HFFc6 (cell line): ENCODE data around the gene SLC5A11. TPM values are rescaled to one million over a fixed set of nuclear protein-coding genes. Genes with fewer than 3 reads are reported as not detected.
A peak's percentile ranks its signal among the peaks of the same experiment; 100 is the strongest.

Experiments
- DNase-seq: peaks from one replicate; pipeline ENCODE4 v3.0.0-alpha.2; 2018
- H3K27ac Mint-ChIP-seq: 2 replicates; pipeline ENCODE4 v1.8.0; 2020; ENCODE audit warnings: mild to moderate bottlenecking, mixed read lengths
- H3K27me3 Mint-ChIP-seq: 2 replicates; pipeline ENCODE4 v1.8.0; 2021; ENCODE audit warnings: mild to moderate bottlenecking, moderate library complexity, mixed read lengths; ENCODE audit not compliant: insufficient read depth
- H3K36me3 Mint-ChIP-seq: 2 replicates; pipeline ENCODE4 v1.8.0; 2021; ENCODE audit warnings: low read depth, mixed read lengths
- H3K4me1 Mint-ChIP-seq: 2 replicates; pipeline ENCODE4 v1.8.0; 2020; ENCODE audit warnings: low read depth, mixed read lengths
- H3K4me3 Mint-ChIP-seq: 2 replicates; pipeline ENCODE4 v1.8.0; 2020; ENCODE audit warnings: mild to moderate bottlenecking, moderate library complexity, mixed read lengths
- H3K9me3 Mint-ChIP-seq: 2 replicates; pipeline ENCODE4 v1.8.0; 2020; ENCODE audit warnings: mild to moderate bottlenecking, mixed read lengths
- CTCF ChIP-seq: fragments of 200-600 bp; sonication (generic); IDR thresholded peaks from 2 replicates; pipeline ENCODE4 v1.5.0; 2021; ENCODE audit warnings: antibody characterized with exemption, mild to moderate bottlenecking
- total RNA-seq, 6 experiments: library from RNA; stranded (reverse); fragmentation: NEBNext Ultra II Directional; extraction: Animal tissue kit (Norgen Biotek cat#: 25700); gene quantifications; 2 replicates in 1 of 6; 3 replicates in 5 of 6; pipeline ENCODE4 v1.2.3, GENCODE V29; 2021

The SLC5A11 gene
- total RNA-seq, 6 experiments from 2014 or later: 0.23 TPM; not detected in 5

- H3K27me3 Mint-ChIP-seq: no peaks in the 10 kb centered on the region; the same call in 1 of the 2 replicates
Measured at GRCh38 chr16:24850289-24850938, 4.7 kb downstream of the SLC5A11 start.

GRCh38 chr16:24851700-24852099 is 5.9 kb downstream of the SLC5A11 start:
- DNase-seq: peak; percentile 51
- Mint-ChIP-seq H3K4me3 (peak overlapping the region; percentile 47), H3K27ac (peak overlapping the region; percentile 77), H3K9me3 (no peaks in the 10 kb centered on the region), H3K36me3 (no peaks in the 10 kb centered on the region), H3K4me1 (peaks cover 69% of the 10 kb centered on the region), H3K27me3 (peaks cover 2% of the 10 kb centered on the region; the same call in 1 of the 2 replicates)
- TF ChIP-seq CTCF: no peak

More at GRCh38 chr16:24850289-24850938, 4.7 kb downstream of the SLC5A11 start:
- TF ChIP-seq CTCF: no peak
- H3K4me3 Mint-ChIP-seq: no peak overlapping the region
- H3K36me3 Mint-ChIP-seq: no peaks in the 10 kb centered on the region
- peak overlapping the region; percentile 73 for H3K27ac Mint-ChIP-seq
- H3K9me3 Mint-ChIP-seq: no peaks in the 10 kb centered on the region
- peak; percentile 48 for DNase-seq
- H3K4me1 Mint-ChIP-seq: peaks cover 63% of the 10 kb centered on the region

- Mint-ChIP-seq H3K4me1 (peaks cover 65% of the 10 kb centered on the region), H3K9me3 (no peaks in the 10 kb centered on the region), H3K27me3 (peaks cover 2% of the 10 kb centered on the region; the same call in 1 of the 2 replicates)
Measured at GRCh38 chr16:24852281-24852721, 6.5 kb downstream of the SLC5A11 start.

GRCh38 chr16:24853169-24853824 is 7.5 kb downstream of the SLC5A11 start:
- H3K9me3 Mint-ChIP-seq: no peaks in the 10 kb centered on the region
- H3K36me3 Mint-ChIP-seq: no peaks in the 10 kb centered on the region
- no peak overlapping the region; the same call in none of the 2 replicates for H3K4me3 Mint-ChIP-seq
- H3K27me3 Mint-ChIP-seq: peaks cover 2% of the 10 kb centered on the region; the same call in 1 of the 2 replicates
- no peak for DNase-seq
- peaks cover 55% of the 10 kb centered on the region for H3K4me1 Mint-ChIP-seq
- no peak for TF ChIP-seq CTCF
- H3K27ac Mint-ChIP-seq: peak overlapping the region; percentile 49; the same call in 1 of the 2 replicates

More at GRCh38 chr16:24852281-24852721, 6.5 kb downstream of the SLC5A11 start:
- Mint-ChIP-seq H3K4me3 (peak overlapping the region; percentile 47; the same call in 1 of the 2 replicates), H3K27ac (peak overlapping the region; percentile 77), H3K36me3 (no peaks in the 10 kb centered on the region)
- no peak for DNase-seq
- TF ChIP-seq CTCF: no peak

GRCh38 chr16:24853830-24854229 is 8.1 kb downstream of the SLC5A11 start:
- no peaks in the 10 kb centered on the region for H3K36me3 Mint-ChIP-seq
- peak overlapping the region; percentile 27 for H3K4me3 Mint-ChIP-seq

More at GRCh38 chr16:24853830-24854229, 8.1 kb downstream of the SLC5A11 start:
- peaks cover 2% of the 10 kb centered on the region; the same call in 1 of the 2 replicates for H3K27me3 Mint-ChIP-seq
- peak overlapping the region; percentile 49 for H3K27ac Mint-ChIP-seq
- H3K9me3 Mint-ChIP-seq: no peaks in the 10 kb centered on the region
- peak; percentile 32 for DNase-seq
- H3K4me1 Mint-ChIP-seq: peaks cover 54% of the 10 kb centered on the region
- no peak for TF ChIP-seq CTCF
